ENCODE results near the gene DNAJC5.
A peak's percentile ranks its signal among the peaks of the same experiment; 100 is the strongest.
"Not testable (repeated sequence)": the region's sequence is repeated elsewhere in the genome, so short reads cannot be mapped to it uniquely, and the experiment has no call there.

DNAJC5 gene

GRCh38 chr20:63894358-63895201 is at the start of gene DNAJC5:
Gene DNAJC5, plus strand, starts transcription at chr20:63895126. Its CDS starts 33,220 bp downstream, at chr20:63928346.
- DNase-seq (ENCODE audit: low read depth) = peak; percentile 38

GRCh38 chr20:63846128-63846771 is 48.7 kb upstream of the DNAJC5 start:
- no peak for DNase-seq (ENCODE audit: low read depth)

GRCh38 chr20:63846888-63847236 is 48.1 kb upstream of the DNAJC5 start:
- DNase-seq (ENCODE audit: low read depth) = no peak

- no peak for DNase-seq (ENCODE audit: low read depth)
Observed at GRCh38 chr20:63847237-63848002, 47.5 kb upstream of the DNAJC5 start.

GRCh38 chr20:63848003-63848911 is 46.7 kb upstream of the DNAJC5 start:
- DNase-seq (ENCODE audit: low read depth) = no peak

GRCh38 chr20:63850689-63851547 is 44.0 kb upstream of the DNAJC5 start:
- DNase-seq (ENCODE audit: low read depth) = no peak

GRCh38 chr20:63851548-63851943 is 43.4 kb upstream of the DNAJC5 start:
- DNase-seq (ENCODE audit: low read depth) = not testable (repeated sequence)

- not testable (repeated sequence) for DNase-seq (ENCODE audit: low read depth)
Observed at GRCh38 chr20:63853733-63854068, 41.2 kb upstream of the DNAJC5 start.

- DNase-seq (ENCODE audit: low read depth) = no peak
Observed at GRCh38 chr20:63854069-63854765, 40.7 kb upstream of the DNAJC5 start.

- DNase-seq (ENCODE audit: low read depth) = no peak
Observed at GRCh38 chr20:63854766-63855362, 40.1 kb upstream of the DNAJC5 start.

GRCh38 chr20:63855363-63856097 is 39.4 kb upstream of the DNAJC5 start:
- DNase-seq (ENCODE audit: low read depth) = no peak

GRCh38 chr20:63856098-63856511 is 38.8 kb upstream of the DNAJC5 start:
- DNase-seq (ENCODE audit: low read depth) = no peak

GRCh38 chr20:63857764-63858392 is 37.0 kb upstream of the DNAJC5 start:
- DNase-seq (ENCODE audit: low read depth) = no peak

- DNase-seq (ENCODE audit: low read depth) = no peak
Observed at GRCh38 chr20:63858393-63859165, 36.3 kb upstream of the DNAJC5 start.

GRCh38 chr20:63859166-63859699 is 35.7 kb upstream of the DNAJC5 start:
- DNase-seq (ENCODE audit: low read depth) = no peak

GRCh38 chr20:63860325-63861051 is 34.4 kb upstream of the DNAJC5 start:
- no peak for DNase-seq (ENCODE audit: low read depth)
